Astrocyte (in vitro differentiated cells and primary cell): ENCODE results near the gene ENDOV. TPM values are rescaled to one million over a fixed set of nuclear protein-coding genes. Genes with fewer than 3 reads are reported as not detected.

Source experiments
- DNase-seq: peaks from one replicate; pipeline ENCODE4 v3.0.0-alpha.2; 2010; ENCODE audit warnings: low read depth
- FAIRE-seq: peaks from 2 replicates; lab custom pipeline; 2011; peaks lifted over from hg19 to GRCh38; lab: Jason Lieb, UNC
- H2AFZ ChIP-seq: 2 replicates; pipeline ENCODE4 v1.6.0; 2012; ENCODE audit warnings: low read depth, low read length, inconsistent platforms
- H3K27ac ChIP-seq: 2 replicates; pipeline ENCODE4 v1.5.1; 2011; ENCODE audit warnings: low read depth, low read length, inconsistent platforms
- H3K27me3 ChIP-seq: 2 replicates; pipeline ENCODE4 v1.6.0; 2011; ENCODE audit warnings: low read length, inconsistent platforms; ENCODE audit not compliant: insufficient read depth
- H3K36me3 ChIP-seq: 2 replicates; pipeline ENCODE4 v1.5.1; 2011; ENCODE audit warnings: low read length, inconsistent platforms; ENCODE audit not compliant: insufficient read depth
- H3K4me1 ChIP-seq: 2 replicates; pipeline ENCODE4 v1.5.1; 2011; ENCODE audit warnings: low read length, inconsistent platforms; ENCODE audit not compliant: insufficient read depth
- H3K4me2 ChIP-seq: 2 replicates; pipeline ENCODE4 v1.6.0; 2012; ENCODE audit warnings: low read length, inconsistent platforms
- H3K4me3 ChIP-seq: 2 replicates; pipeline ENCODE4 v1.5.1; 2011; ENCODE audit warnings: low read depth, mild to moderate bottlenecking, low read length, inconsistent platforms; ENCODE audit not compliant: insufficient read depth
- H3K79me2 ChIP-seq: 2 replicates; pipeline ENCODE4 v1.6.0; 2012; ENCODE audit warnings: mild to moderate bottlenecking, low read length, inconsistent platforms; ENCODE audit not compliant: insufficient read depth
- H3K9ac ChIP-seq: 2 replicates; pipeline ENCODE4 v1.6.0; 2012; ENCODE audit warnings: mild to moderate bottlenecking, low read length, inconsistent platforms
- H3K9me3 ChIP-seq: 2 replicates; pipeline ENCODE4 v1.5.1; 2012; ENCODE audit warnings: low read depth, mild to moderate bottlenecking, low read length, inconsistent platforms; ENCODE audit not compliant: insufficient read depth
- H4K20me1 ChIP-seq: 2 replicates; pipeline ENCODE4 v1.6.0; 2012; ENCODE audit warnings: low read length, inconsistent platforms; ENCODE audit not compliant: insufficient read depth
- H3K27ac Mint-ChIP-seq: one replicate; pipeline ENCODE4 v1.8.0; 2021; ENCODE audit warnings: mild to moderate bottlenecking, mixed read lengths; ENCODE audit not compliant: unreplicated experiment
- H3K27me3 Mint-ChIP-seq: one replicate; pipeline ENCODE4 v1.8.0; 2021; ENCODE audit warnings: low read depth, mixed read lengths; ENCODE audit not compliant: unreplicated experiment
- H3K36me3 Mint-ChIP-seq: one replicate; pipeline ENCODE4 v1.8.0; 2021; ENCODE audit warnings: low read depth, mixed read lengths; ENCODE audit not compliant: unreplicated experiment
- H3K4me1 Mint-ChIP-seq: one replicate; pipeline ENCODE4 v1.8.0; 2021; ENCODE audit warnings: low read depth, mixed read lengths; ENCODE audit not compliant: unreplicated experiment
- H3K4me3 Mint-ChIP-seq: one replicate; pipeline ENCODE4 v1.8.0; 2021; ENCODE audit warnings: mild to moderate bottlenecking, moderate library complexity, mixed read lengths; ENCODE audit not compliant: unreplicated experiment
- H3K9me3 Mint-ChIP-seq: one replicate; pipeline ENCODE4 v1.8.0; 2021; ENCODE audit warnings: mild to moderate bottlenecking, mixed read lengths; ENCODE audit not compliant: unreplicated experiment
- CTCF ChIP-seq: IDR thresholded peaks from 2 replicates; pipeline ENCODE4 v1.5.1; 2011; ENCODE audit warnings: low read depth, mild to moderate bottlenecking, inconsistent platforms, low read length, moderate library complexity; ENCODE audit not compliant: insufficient read depth
- EZH2 ChIP-seq: IDR thresholded peaks from 2 replicates; pipeline ENCODE4 v1.6.1; 2012; ENCODE audit warnings: mild to moderate bottlenecking, low read length, inconsistent platforms; ENCODE audit not compliant: insufficient read depth
- total RNA-seq: library from RNA; stranded (reverse); gene quantifications from 2 replicates; pipeline ENCODE4 v1.2.1, GENCODE V29; 2021

The ENDOV gene
- total RNA-seq, 1 donor from 2014 or later = 20.7 TPM

GRCh38 chr17:80395402-80396151, 19.4 kb upstream of the ENDOV start:
- Histone ChIP-seq H3K27me3 (no peaks in the 10 kb centered on the region), H3K36me3 (peaks cover 2% of the 10 kb centered on the region), H3K9ac (no peak overlapping the region), H3K27ac (no peak overlapping the region), H3K79me2 (no peaks in the 10 kb centered on the region), H3K4me3 (no peak overlapping the region), H3K9me3 (no peaks in the 10 kb centered on the region), H3K4me2 (no peak overlapping the region), H4K20me1 (peaks cover 14% of the 10 kb centered on the region), H3K4me1 (no peaks in the 10 kb centered on the region), H2AFZ (no peak overlapping the region)
- no peak for FAIRE-seq
- Mint-ChIP-seq H3K4me1 (peaks cover 5% of the 10 kb centered on the region), H3K27me3 (no peaks in the 10 kb centered on the region), H3K4me3 (no peak overlapping the region), H3K27ac (no peak overlapping the region), H3K36me3 (peaks cover 6% of the 10 kb centered on the region), H3K9me3 (no peaks in the 10 kb centered on the region)
- TF ChIP-seq EZH2 (no peak), CTCF (no peak)
- DNase-seq = no peak

- no peak for DNase-seq
- H4K20me1 ChIP-seq = peaks cover 14% of the 10 kb centered on the region
- H3K9me3 ChIP-seq = no peaks in the 10 kb centered on the region
- H3K27me3 Mint-ChIP-seq = no peaks in the 10 kb centered on the region
- H3K4me1 ChIP-seq = no peaks in the 10 kb centered on the region
- peaks cover 9% of the 10 kb centered on the region for H3K36me3 Mint-ChIP-seq
- no peak for FAIRE-seq
- H3K36me3 ChIP-seq = peaks cover 2% of the 10 kb centered on the region
- no peak overlapping the region for H3K27ac Mint-ChIP-seq
- peaks cover 9% of the 10 kb centered on the region for H3K4me1 Mint-ChIP-seq
- H3K9ac ChIP-seq = no peak overlapping the region
- no peak overlapping the region for H3K4me3 ChIP-seq
- H3K27me3 ChIP-seq = no peaks in the 10 kb centered on the region
- H3K4me2 ChIP-seq = no peak overlapping the region
- no peak overlapping the region for H3K27ac ChIP-seq
- no peak overlapping the region for H2AFZ ChIP-seq
- H3K79me2 ChIP-seq = no peaks in the 10 kb centered on the region
- TF ChIP-seq CTCF = no peak
- no peak for TF ChIP-seq EZH2
- H3K9me3 Mint-ChIP-seq = peaks cover under 1% of the 10 kb centered on the region
- H3K4me3 Mint-ChIP-seq = no peak overlapping the region
These were observed 18.6 kb upstream of the ENDOV start for GRCh38 chr17:80396157-80397033.
